Gastroesophageal sphincter (tissue), 4 donors: ENCODE data around the gene PITX1. TPM values are rescaled to one million over a fixed set of nuclear protein-coding genes. Genes with fewer than 3 reads are reported as not detected.

Source experiments
- ATAC-seq: fragments of 150-250 bp; one replicate; pipeline ENCODE4 v1.9.1; 2016; ENCODE audit warnings: mild to moderate bottlenecking, moderate library complexity
- H3K27ac ChIP-seq, 4 donors: fragments of 200-600 bp; sonication (generic) in 3 of 4; 1 replicate in 3 of 4; 2 replicates in 1 of 4; pipeline ENCODE4 v1.5.1; 2016 to 2019
- H3K27me3 ChIP-seq: fragments of 200-600 bp; sonication (generic); one replicate; pipeline ENCODE4 v1.5.1; 2019
- H3K36me3 ChIP-seq, 2 donors: fragments of 200-600 bp; sonication (generic); one replicate each; pipeline ENCODE4 v1.5.1; 2019; ENCODE audit warnings: control low read depth in 1 of 2
- H3K4me1 ChIP-seq, 3 donors: fragments of 200-600 bp; sonication (generic); 1 replicate in 2 of 3; 2 replicates in 1 of 3; pipeline ENCODE4 v1.5.1; 2016 to 2019; ENCODE audit warnings: control low read depth in 2 of 3
- H3K4me3 ChIP-seq, 2 donors: fragments of 200-600 bp; sonication (generic); one replicate each; pipeline ENCODE4 v1.5.1; 2019; ENCODE audit warnings: mild to moderate bottlenecking in 1 of 2, moderate library complexity in 1 of 2
- H3K9me3 ChIP-seq, 3 donors: fragments of 200-600 bp; sonication (generic); one replicate each; pipeline ENCODE4 v1.5.1; 2017 to 2019; ENCODE audit warnings: control low read depth in 2 of 3
- CTCF ChIP-seq, 4 experiments: fragments of 200-600 bp in 2 of 4; fragments of 450-650 bp in 2 of 4; sonication (generic) in 1 of 4; IDR thresholded peaks; one replicate each; pipeline ENCODE4 v1.5.1; 2017 to 2019; ENCODE audit warnings: antibody characterized with exemption in 4 of 4, mild to moderate bottlenecking in 2 of 4, moderate library complexity in 2 of 4
- EP300 ChIP-seq: sonication (generic); formaldehyde crosslinking; IDR thresholded peaks from one replicate; pipeline ENCODE4 v1.6.1; 2017; ENCODE audit warnings: antibody characterized with exemption, mild to moderate bottlenecking
- POLR2A ChIP-seq, 2 donors: fragments of 450-650 bp; IDR thresholded peaks; one replicate each; pipeline ENCODE4 v1.6.1; 2017; ENCODE audit warnings: antibody characterized with exemption in 2 of 2, mild to moderate bottlenecking in 2 of 2, moderate library complexity in 1 of 2
- POLR2AphosphoS5 ChIP-seq: sonication (generic); formaldehyde crosslinking; IDR thresholded peaks from one replicate; pipeline ENCODE4 v1.6.1; 2017; ENCODE audit warnings: antibody characterized with exemption
- WGBS, 2 donors: methylation state at CpG; one replicate each; pipeline ENCODE4 v1.1.5; 2018; ENCODE audit warnings: low coverage in 1 of 2; 5-methylcytosine and 5-hydroxymethylcytosine counted together
- total RNA-seq, 4 donors: library from RNA; depleted of rRNA; stranded (reverse); fragments of >200 nt; gene quantifications; one replicate each; pipeline ENCODE4 v1.1.0, GENCODE V29; 2016

PITX1 gene
- total RNA-seq, 4 donors from 2014 or later, result 17.0 to 182 (median 79.6) TPM

DNA sequence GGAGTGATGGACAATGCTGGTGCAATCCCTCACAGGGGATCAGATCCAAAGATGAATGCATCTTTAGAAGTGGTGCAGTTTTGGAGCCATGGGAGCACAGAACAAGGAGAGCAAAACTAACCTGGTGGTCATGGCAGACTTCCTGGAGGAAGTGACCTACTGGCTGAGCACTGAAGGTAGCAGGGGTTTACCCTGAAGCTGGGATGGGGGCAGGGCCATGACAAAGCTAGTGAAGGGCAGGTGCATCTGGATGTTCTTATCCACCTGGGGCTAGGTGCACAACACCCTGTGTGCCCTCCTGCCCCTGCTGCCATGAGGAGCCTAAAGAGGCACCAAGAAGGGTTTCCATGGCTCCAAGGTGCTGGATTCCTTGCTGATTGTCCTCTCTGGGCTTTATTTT, 11.5 kb upstream of the PITX1 start:
- H3K27ac ChIP-seq, result no peak overlapping the region
- no peaks in the 10 kb centered on the region for H3K9me3 ChIP-seq
- H3K4me1 ChIP-seq, result peaks cover 0 to 1% (median 0%) of the 10 kb centered on the region in 3 donors
- no peak for ATAC-seq
- TF ChIP-seq CTCF (IDR thresholded peaks at IDR 0.05) (no peak), EP300 (no peak), POLR2AphosphoS5 (no peak), POLR2A (IDR thresholded peaks at IDR 0.05) (no peak)
- H3K4me3 ChIP-seq, result no peak overlapping the region
- H3K36me3 ChIP-seq, result no peaks in the 10 kb centered on the region
- peaks cover 74% of the 10 kb centered on the region for H3K27me3 ChIP-seq

DNA sequence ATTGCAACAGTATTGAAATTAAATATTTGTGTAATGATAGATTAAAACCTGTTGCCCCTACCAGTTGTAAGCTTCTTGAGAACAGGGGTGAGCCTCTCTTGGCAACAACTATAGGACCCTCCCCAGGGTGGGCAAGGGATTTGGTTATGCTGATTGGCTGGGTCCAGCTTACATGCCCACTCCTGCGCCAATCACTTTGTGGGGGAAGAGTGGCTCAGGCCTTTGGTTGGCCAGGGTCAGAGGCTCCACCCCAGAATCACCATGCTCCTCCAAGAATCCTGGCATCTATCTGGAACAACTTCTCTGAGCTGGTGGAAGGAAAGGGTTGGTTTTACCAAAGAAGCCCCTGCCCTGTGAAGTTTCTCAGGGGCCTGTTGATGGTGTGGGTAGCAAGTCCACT, 8.6 kb upstream of the PITX1 start:
- ATAC-seq, result no peak
- no peaks in the 10 kb centered on the region for H3K36me3 ChIP-seq
- peaks cover 87% of the 10 kb centered on the region for H3K27me3 ChIP-seq
- no CpG with 5 or more reads among the region's 1 CpG for WGBS, 2 donors
- H3K4me3 ChIP-seq, result no peak overlapping the region
- TF ChIP-seq POLR2AphosphoS5, result no peak
- TF ChIP-seq POLR2A (IDR thresholded peaks at IDR 0.05), result no peak
- no peak for TF ChIP-seq EP300
- no peak for TF ChIP-seq CTCF (IDR thresholded peaks at IDR 0.05)
- peaks cover 0 to 27% (median 13%) of the 10 kb centered on the region in 3 donors for H3K4me1 ChIP-seq
- no peaks in the 10 kb centered on the region for H3K9me3 ChIP-seq
- no peak overlapping the region for H3K27ac ChIP-seq

DNA sequence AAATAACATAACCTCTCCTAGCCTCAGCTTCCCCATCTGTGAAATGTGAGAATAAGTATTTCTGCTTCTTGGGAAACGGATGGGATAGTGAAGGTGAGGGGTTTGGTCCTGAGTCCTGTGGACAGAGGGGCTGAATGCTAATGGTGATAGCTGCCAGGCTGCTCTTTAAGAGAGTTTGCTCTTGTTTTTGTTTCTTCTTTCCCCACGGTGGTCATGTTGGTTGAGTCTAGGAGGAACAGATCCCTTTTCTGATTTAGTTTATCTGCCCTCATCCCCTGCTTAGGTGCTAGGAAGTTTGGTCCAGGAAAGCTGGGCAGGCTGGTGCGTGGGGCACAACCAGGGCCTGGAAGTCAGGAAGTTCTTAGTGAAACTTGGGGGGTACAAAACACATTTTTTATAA, 7.7 kb upstream of the PITX1 start:
- H3K36me3 ChIP-seq, result no peaks in the 10 kb centered on the region
- peaks cover 0 to 27% (median 13%) of the 10 kb centered on the region in 3 donors for H3K4me1 ChIP-seq
- H3K27me3 ChIP-seq, result peaks cover 87% of the 10 kb centered on the region
- H3K27ac ChIP-seq, result no peak overlapping the region
- WGBS, 2 donors, result 82 to 100% methylated on average over 1 to 3 of the region's 3 CpGs
- H3K4me3 ChIP-seq, result no peak overlapping the region
- no peak for ATAC-seq
- no peaks in the 10 kb centered on the region for H3K9me3 ChIP-seq
- TF ChIP-seq POLR2A (IDR thresholded peaks at IDR 0.05) (no peak), EP300 (no peak), CTCF (IDR thresholded peaks at IDR 0.05) (no peak), POLR2AphosphoS5 (no peak)

GRCh38 chr5:135041145-135041587, 7.1 kb upstream of the PITX1 start:
- H3K36me3 ChIP-seq, result no peaks in the 10 kb centered on the region
- no peaks in the 10 kb centered on the region for H3K9me3 ChIP-seq
- H3K27me3 ChIP-seq, result peaks cover 87% of the 10 kb centered on the region
- ATAC-seq, result no peak
- WGBS, 2 donors, result 78 to 85% methylated on average over 7 to 12 of the region's 12 CpGs
- H3K4me3 ChIP-seq, result no peak overlapping the region
- no peak for TF ChIP-seq POLR2AphosphoS5
- TF ChIP-seq CTCF (IDR thresholded peaks at IDR 0.05), result no peak
- no peak for TF ChIP-seq EP300
- no peak for TF ChIP-seq POLR2A (IDR thresholded peaks at IDR 0.05)
- H3K4me1 ChIP-seq, result peaks cover 0 to 32% (median 13%) of the 10 kb centered on the region in 3 donors
- H3K27ac ChIP-seq, result no peak overlapping the region

GRCh38 chr5:135040333-135041144, 6.5 kb upstream of the PITX1 start:
- 54% methylated on average over 4 of the region's 51 CpGs; no CpG with 5 or more reads in 1 of the 2 donors for WGBS, 2 donors
- Histone ChIP-seq H3K27ac (no peak overlapping the region), H3K36me3 (no peaks in the 10 kb centered on the region), H3K4me3 (no peak overlapping the region), H3K27me3 (peaks cover 88% of the 10 kb centered on the region), H3K9me3 (no peaks in the 10 kb centered on the region), H3K4me1 (peaks cover 0 to 38% (median 13%) of the 10 kb centered on the region in 3 donors)
- TF ChIP-seq CTCF (IDR thresholded peaks at IDR 0.05), result no peak
- no peak for TF ChIP-seq POLR2AphosphoS5
- no peak for TF ChIP-seq EP300
- no peak for TF ChIP-seq POLR2A (IDR thresholded peaks at IDR 0.05)
- ATAC-seq, result no peak
